HepG2 (cell line): Measurements from ENCODE around the gene RGS6. TPM values are rescaled to one million over a fixed set of nuclear protein-coding genes. Genes with fewer than 3 reads are reported as not detected.
A peak's percentile ranks its signal among the peaks of the same experiment; 100 is the strongest.

Source experiments
- ATAC-seq: fragments of 200-7000 bp; cut with Tn5 transposase; 3 replicates; pipeline ENCODE4 v1.9.1; 2020; ENCODE audit warnings: mild to moderate bottlenecking, moderate library complexity
- BruUV-seq: library from RNA; stranded (reverse); fragments of 400-500 nt; replicated peaks from 2 replicates; lab custom pipeline; 2021; lab: Mats Ljungman, UMichigan
- CTCF ChIA-PET: fragments of 300-600 bp; formaldehyde crosslinking; extraction: SDS; loops from one replicate; lab custom pipeline; 2021; ENCODE audit warnings: low total read pairs, inconsistent platforms, low intra/inter-chr PET ratio; lab: Yijun Ruan, JAX
- POLR2A ChIA-PET: fragments of 350-600 bp; sonication (Branson Sonifier 250); formaldehyde crosslinking; loops from one replicate; lab custom pipeline; 2020; ENCODE audit warnings: antibody characterized with exemption, inconsistent platforms; lab: Yijun Ruan, JAX
- DNase-seq: peaks from one replicate; pipeline ENCODE4 v3.0.0-alpha.2; 2015; ENCODE audit warnings: low spot score
- FAIRE-seq: peaks from 3 replicates; lab custom pipeline; 2011; peaks lifted over from hg19 to GRCh38; lab: Jason Lieb, UNC
- H2AFZ ChIP-seq: one replicate; pipeline ENCODE4 v1.6.1; 2011; ENCODE audit warnings: low read length, inconsistent platforms
- H3K27ac ChIP-seq: fragments of 300-600 bp; 3 replicates; pipeline ENCODE4 v1.8.0; 2011; ENCODE audit warnings: mixed run types, mild to moderate bottlenecking, mixed read lengths, low read length, inconsistent platforms; ENCODE audit not compliant: insufficient read depth; ENCODE audit errors: extremely low read length
- H3K27me3 ChIP-seq, 2 experiments: fragments of 200-600 bp in 1 of 2; 2 replicates in 1 of 2; 3 replicates in 1 of 2; pipeline versions ENCODE4 v1.6.0 to v1.8.0; 2011; ENCODE audit warnings: low read length in 2 of 2, mild to moderate bottlenecking in 2 of 2, moderate library complexity in 2 of 2, inconsistent platforms in 1 of 2; ENCODE audit not compliant: insufficient read depth in 2 of 2, control insufficient read depth in 1 of 2
- H3K36me3 ChIP-seq, 2 experiments: fragments of 200-600 bp in 1 of 2; replicated peaks in 1 of 2; 2 replicates in 1 of 2; 3 replicates in 1 of 2; pipeline versions ENCODE4 v1.5.1 to v1.8.0; 2011; ENCODE audit warnings: low read length in 2 of 2, inconsistent platforms in 1 of 2; ENCODE audit not compliant: insufficient read depth in 2 of 2, control insufficient read depth in 1 of 2
- H3K4me1 ChIP-seq: 2 replicates; pipeline ENCODE4 v1.5.1; 2012; ENCODE audit warnings: low read length, inconsistent platforms; ENCODE audit not compliant: insufficient read depth
- H3K4me2 ChIP-seq: 2 replicates; pipeline ENCODE4 v1.6.0; 2011; ENCODE audit warnings: low read depth, low read length, inconsistent platforms
- H3K4me3 ChIP-seq, 3 experiments: fragments of 200-600 bp in 1 of 3; sonication (generic), shearing (Covaris generic) in 1 of 3; replicated peaks in 1 of 3; 2 replicates each; pipeline ENCODE4 v1.5.1; 2011 to 2016; ENCODE audit warnings: low read length in 3 of 3, inconsistent platforms in 2 of 3, low read depth in 2 of 3, mild to moderate bottlenecking in 2 of 3, control low read depth in 1 of 3, mixed read lengths in 1 of 3; ENCODE audit not compliant: insufficient read depth in 1 of 3
- H3K79me2 ChIP-seq: one replicate; pipeline ENCODE4 v1.6.1; 2011; ENCODE audit warnings: low read length, inconsistent platforms; ENCODE audit not compliant: insufficient read depth
- H3K9ac ChIP-seq: 2 replicates; pipeline ENCODE4 v1.6.0; 2011; ENCODE audit warnings: mild to moderate bottlenecking, low read depth, low read length, inconsistent platforms; ENCODE audit not compliant: insufficient read depth
- H3K9me3 ChIP-seq: 2 replicates; pipeline ENCODE4 v1.5.1; 2012; ENCODE audit warnings: mild to moderate bottlenecking, low read length
- H4K20me1 ChIP-seq: 2 replicates; pipeline ENCODE4 v1.6.0; 2011; ENCODE audit warnings: inconsistent platforms, mild to moderate bottlenecking, low read length, moderate library complexity; ENCODE audit not compliant: insufficient read depth
- RAD51 ChIP-seq: fragments of 450-650 bp; IDR thresholded peaks from 2 replicates; pipeline ENCODE4 v1.6.1; 2016; ENCODE audit warnings: borderline replicate concordance
- SIX1 ChIP-seq: sonication (generic); formaldehyde crosslinking; IDR thresholded peaks from 2 replicates; pipeline ENCODE4 v1.4.0; 2020; ENCODE audit warnings: missing genetic modification reagents, borderline replicate concordance
- TBP ChIP-seq: sonication (generic); formaldehyde crosslinking; IDR thresholded peaks from 2 replicates; pipeline ENCODE4 v1.5.0; 2020; ENCODE audit warnings: missing genetic modification reagents
- ZNF775 ChIP-seq: sonication (generic); formaldehyde crosslinking; IDR thresholded peaks from 2 replicates; pipeline ENCODE4 v1.4.0; 2020; ENCODE audit warnings: missing genetic modification reagents, mild to moderate bottlenecking, moderate library complexity, borderline replicate concordance
- WGBS: methylation state at CpG from one replicate; pipeline ENCODE4 v1.1.6; 2017; ENCODE audit warnings: low lambda C conversion rate; 5-methylcytosine and 5-hydroxymethylcytosine counted together
- in situ Hi-C: cut with HindIII; loops from 2 replicates; pipeline ENCODE4 v1.10.0; 2017; ENCODE audit warnings: low pct_unique_long_range_greater_than_20kb; ENCODE audit not compliant: extremely low pct_ligation_motif_present
- intact Hi-C: fragments of 100-400 bp; cut with micrococcal nuclease; formaldehyde crosslinking; loops from one replicate; pipeline ENCODE4 v1.10.0; 2022; ENCODE audit not compliant: unreplicated experiment
- polyA plus RNA-seq, 8 experiments: library from polyadenylated mRNA; depleted of rRNA in 3 of 8; stranded (reverse) in 7 of 8; unstranded in 1 of 8; fragments of >200 nt; fragmentation: Illumina TruSeq in 4 of 8; extraction: Trizol in 4 of 8; gene quantifications; 2 replicates each; pipeline versions ENCODE4 v1.2.1 to v1.2.3, GENCODE V29; 2011 to 2016; ENCODE audit warnings: low read depth in 4 of 8, missing spikeins in 1 of 8, mixed read lengths in 1 of 8; ENCODE audit not compliant: insufficient read depth in 1 of 8
- total RNA-seq, 5 experiments: library from RNA; depleted of rRNA; stranded (reverse); fragments of >200 nt; fragmentation: Illumina TruSeq; extraction: Trizol; gene quantifications; 2 replicates each; pipeline ENCODE4 v1.2.3, GENCODE V29; 2016; ENCODE audit warnings: low read depth in 1 of 5
- TF ChIP-seq, protein P1 (sequence below): sonication (generic); formaldehyde crosslinking; IDR thresholded peaks from 2 replicates; pipeline ENCODE4 v1.4.0; 2020; ENCODE audit warnings: missing genetic modification reagents
- TF ChIP-seq, protein P2 (sequence below), 2 experiments: sonication (generic) in 1 of 2; formaldehyde crosslinking in 1 of 2; IDR thresholded peaks; 2 replicates each; pipeline versions ENCODE4 v1.5.1 to v1.6.1; 2011 to 2020; ENCODE audit warnings: borderline replicate concordance in 1 of 2, low read depth in 1 of 2, low read length in 1 of 2, mild to moderate bottlenecking in 1 of 2, missing genetic modification reagents in 1 of 2, moderate library complexity in 1 of 2

The RGS6 gene
- total and polyA plus RNA-seq, 2 of the 13 experiments (the other 11 are each of a cell fraction or from before 2014, with no cell fraction given) = not detected

DNA sequence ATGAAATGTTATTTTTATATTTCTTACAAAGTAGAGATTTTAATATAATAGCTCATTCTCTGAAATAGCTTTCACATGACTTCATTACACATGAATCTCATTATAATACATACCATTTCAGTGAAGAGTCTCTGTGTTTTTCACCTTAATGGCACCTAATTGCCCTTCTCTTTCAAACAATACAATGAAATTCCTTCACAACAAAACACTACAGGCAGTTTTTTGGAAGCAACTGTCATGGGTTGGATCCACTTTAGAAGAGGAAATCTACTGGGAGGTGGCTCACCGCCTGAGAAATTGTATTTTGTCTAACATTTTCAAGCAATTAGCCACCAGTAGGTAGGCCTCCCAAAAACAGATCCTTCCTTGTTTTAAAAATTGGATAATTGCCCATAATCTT, 40.3 kb upstream of the RGS6 start (continued):
- TF ChIP-seq, protein P1, sequence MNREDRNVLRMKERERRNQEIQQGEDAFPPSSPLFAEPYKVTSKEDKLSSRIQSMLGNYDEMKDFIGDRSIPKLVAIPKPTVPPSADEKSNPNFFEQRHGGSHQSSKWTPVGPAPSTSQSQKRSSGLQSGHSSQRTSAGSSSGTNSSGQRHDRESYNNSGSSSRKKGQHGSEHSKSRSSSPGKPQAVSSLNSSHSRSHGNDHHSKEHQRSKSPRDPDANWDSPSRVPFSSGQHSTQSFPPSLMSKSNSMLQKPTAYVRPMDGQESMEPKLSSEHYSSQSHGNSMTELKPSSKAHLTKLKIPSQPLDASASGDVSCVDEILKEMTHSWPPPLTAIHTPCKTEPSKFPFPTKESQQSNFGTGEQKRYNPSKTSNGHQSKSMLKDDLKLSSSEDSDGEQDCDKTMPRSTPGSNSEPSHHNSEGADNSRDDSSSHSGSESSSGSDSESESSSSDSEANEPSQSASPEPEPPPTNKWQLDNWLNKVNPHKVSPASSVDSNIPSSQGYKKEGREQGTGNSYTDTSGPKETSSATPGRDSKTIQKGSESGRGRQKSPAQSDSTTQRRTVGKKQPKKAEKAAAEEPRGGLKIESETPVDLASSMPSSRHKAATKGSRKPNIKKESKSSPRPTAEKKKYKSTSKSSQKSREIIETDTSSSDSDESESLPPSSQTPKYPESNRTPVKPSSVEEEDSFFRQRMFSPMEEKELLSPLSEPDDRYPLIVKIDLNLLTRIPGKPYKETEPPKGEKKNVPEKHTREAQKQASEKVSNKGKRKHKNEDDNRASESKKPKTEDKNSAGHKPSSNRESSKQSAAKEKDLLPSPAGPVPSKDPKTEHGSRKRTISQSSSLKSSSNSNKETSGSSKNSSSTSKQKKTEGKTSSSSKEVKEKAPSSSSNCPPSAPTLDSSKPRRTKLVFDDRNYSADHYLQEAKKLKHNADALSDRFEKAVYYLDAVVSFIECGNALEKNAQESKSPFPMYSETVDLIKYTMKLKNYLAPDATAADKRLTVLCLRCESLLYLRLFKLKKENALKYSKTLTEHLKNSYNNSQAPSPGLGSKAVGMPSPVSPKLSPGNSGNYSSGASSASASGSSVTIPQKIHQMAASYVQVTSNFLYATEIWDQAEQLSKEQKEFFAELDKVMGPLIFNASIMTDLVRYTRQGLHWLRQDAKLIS (CRISPR knock-in tag) = no peak
- TF ChIP-seq ZNF775 (CRISPR knock-in tag) = no peak
- TF ChIP-seq SIX1 = no peak

DNA sequence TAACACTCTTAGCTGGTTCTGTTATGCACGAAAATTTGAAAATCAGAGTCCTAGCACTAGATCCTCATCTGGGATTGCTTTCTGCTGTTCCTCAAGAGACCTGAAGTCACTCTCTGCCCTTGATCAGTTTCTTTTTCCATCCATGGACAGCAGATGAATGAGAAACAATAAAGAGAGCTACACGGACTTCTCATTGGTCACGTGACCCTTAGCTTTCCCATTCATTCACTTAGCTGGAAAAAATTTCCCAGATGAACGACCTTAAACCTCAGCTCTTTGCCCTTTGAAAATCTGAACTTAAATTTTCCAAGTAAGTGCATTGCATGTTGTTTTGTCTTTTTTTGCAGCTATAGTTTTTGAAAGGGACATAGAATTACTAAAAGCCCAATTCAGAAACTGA, 27.2 kb upstream of the RGS6 start:
- ChIA-PET POLR2A (no interaction called here), CTCF (no interaction called here)
- BruUV-seq = no TSS peak
- ATAC-seq = no peak
- Histone ChIP-seq H3K79me2 (no peaks in the 10 kb centered on the region), H3K4me3 (no peak overlapping the region), H3K27ac (no peak overlapping the region), H3K4me2 (no peak overlapping the region), H4K20me1 (no peaks in the 10 kb centered on the region), H2AFZ (no peak overlapping the region), H3K27me3 (peaks cover 0 to 36% of the 10 kb centered on the region in 2 experiments; a peak in 3 of 5 replicates), H3K9ac (no peak overlapping the region), H3K9me3 (no peaks in the 10 kb centered on the region), H3K4me1 (no peaks in the 10 kb centered on the region), H3K36me3 (no peaks in the 10 kb centered on the region)
- no peak for FAIRE-seq
- intact Hi-C loops = no loop called here
- in situ Hi-C loops = no loop called here
- 1% methylated on average over 4 of the region's 4 CpGs for WGBS
- TF ChIP-seq, protein P2, sequence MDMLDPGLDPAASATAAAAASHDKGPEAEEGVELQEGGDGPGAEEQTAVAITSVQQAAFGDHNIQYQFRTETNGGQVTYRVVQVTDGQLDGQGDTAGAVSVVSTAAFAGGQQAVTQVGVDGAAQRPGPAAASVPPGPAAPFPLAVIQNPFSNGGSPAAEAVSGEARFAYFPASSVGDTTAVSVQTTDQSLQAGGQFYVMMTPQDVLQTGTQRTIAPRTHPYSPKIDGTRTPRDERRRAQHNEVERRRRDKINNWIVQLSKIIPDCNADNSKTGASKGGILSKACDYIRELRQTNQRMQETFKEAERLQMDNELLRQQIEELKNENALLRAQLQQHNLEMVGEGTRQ (IDR thresholded peaks at IDR 0.05; ENCODE audit: low read depth, low read length) = peak; percentile 79
- TF ChIP-seq, protein P2 (CRISPR knock-in tag; IDR thresholded peaks at IDR 0.05; ENCODE audit: borderline replicate concordance) = no peak
- peak; percentile 85 for TF ChIP-seq RAD51
- no peak for TF ChIP-seq TBP
- DNase-seq = no peak
